Stomach smooth muscle (tissue), 2 donors: ENCODE data around the gene NCKIPSD.
A peak's percentile ranks its signal among the peaks of the same experiment; 100 is the strongest.

ENCODE experiments used
- H3K27ac ChIP-seq: one replicate; pipeline ENCODE4 v1.7.0; 2013; ENCODE audit warnings: mild to moderate bottlenecking, low read length, inconsistent platforms
- H3K27me3 ChIP-seq, 2 donors: one replicate each; pipeline ENCODE4 v1.7.0; 2013; ENCODE audit warnings: low read length in 2 of 2; ENCODE audit not compliant: insufficient read depth in 2 of 2, control insufficient read depth in 1 of 2
- H3K36me3 ChIP-seq, 2 donors: one replicate each; pipeline ENCODE4 v1.7.0; 2013; ENCODE audit warnings: low read length in 2 of 2; ENCODE audit not compliant: control insufficient read depth in 2 of 2, insufficient read depth in 2 of 2
- H3K4me1 ChIP-seq: one replicate; pipeline ENCODE4 v1.7.0; 2013; ENCODE audit warnings: low read length; ENCODE audit not compliant: control insufficient read depth, insufficient read depth
- H3K4me3 ChIP-seq, 2 donors: one replicate each; pipeline ENCODE4 v1.7.0; 2013; ENCODE audit warnings: low read length in 2 of 2
- H3K9ac ChIP-seq, 2 donors: one replicate each; pipeline ENCODE4 v1.7.0; 2013; ENCODE audit warnings: low read length in 2 of 2, mild to moderate bottlenecking in 1 of 2
- H3K9me3 ChIP-seq, 2 donors: one replicate each; pipeline ENCODE4 v1.7.0; 2013; ENCODE audit warnings: low read length in 2 of 2; ENCODE audit not compliant: control insufficient read depth in 2 of 2
- donor health status: healthy.
- donor health status: Pancreatic carcinoma.

NCKIPSD gene

GRCh38 chr3:48687220-48687678, 1.5 kb upstream of the NCKIPSD start:
- Histone ChIP-seq H3K9me3 (no peaks in the 10 kb centered on the region), H3K27me3 (no peaks in the 10 kb centered on the region), H3K36me3 (peaks cover 36 to 37% of the 10 kb centered on the region in 2 donors), H3K4me1 (peaks cover 46% of the 10 kb centered on the region), H3K27ac (peak overlapping the region; percentile 49), H3K4me3 (no peak overlapping the region), H3K9ac (no peak overlapping the region)

GRCh38 chr3:48686538-48687219, 964 bp upstream of the NCKIPSD start:
- Histone ChIP-seq H3K9ac (peak overlapping the region; percentile 84 to 94), H3K36me3 (peaks cover 39 to 40% of the 10 kb centered on the region in 2 donors), H3K4me3 (peak overlapping the region in 1 of 2 donors; percentile 95), H3K27me3 (no peaks in the 10 kb centered on the region), H3K4me1 (peaks cover 46% of the 10 kb centered on the region), H3K9me3 (no peaks in the 10 kb centered on the region), H3K27ac (peak overlapping the region; percentile 49)

- peak overlapping the region; percentile 93 to 95 for H3K4me3 ChIP-seq
- H3K4me1 ChIP-seq, result peaks cover 46% of the 10 kb centered on the region
- H3K9me3 ChIP-seq, result no peaks in the 10 kb centered on the region
- peak overlapping the region; percentile 46 for H3K27ac ChIP-seq
- H3K36me3 ChIP-seq, result peaks cover 38 to 46% of the 10 kb centered on the region in 2 donors
- peak overlapping the region; percentile 90 to 94 for H3K9ac ChIP-seq
- H3K27me3 ChIP-seq, result no peaks in the 10 kb centered on the region
These were observed 467 bp downstream of the NCKIPSD start for GRCh38 chr3:48685293-48685602.

GRCh38 chr3:48684480-48685143, 1.1 kb downstream of the NCKIPSD start:
- H3K4me3 ChIP-seq, result peak overlapping the region; percentile 33 to 95
- peak overlapping the region; percentile 52 to 58 for H3K9ac ChIP-seq
- H3K4me1 ChIP-seq, result peaks cover 46% of the 10 kb centered on the region
- H3K27ac ChIP-seq, result no peak overlapping the region
- no peaks in the 10 kb centered on the region for H3K9me3 ChIP-seq
- peaks cover 37 to 47% of the 10 kb centered on the region in 2 donors for H3K36me3 ChIP-seq
- H3K27me3 ChIP-seq, result no peaks in the 10 kb centered on the region

GRCh38 chr3:48684054-48684349, 1.7 kb downstream of the NCKIPSD start:
- peak overlapping the region; percentile 33 to 95 for H3K4me3 ChIP-seq
- no peak overlapping the region for H3K27ac ChIP-seq
- H3K4me1 ChIP-seq, result peaks cover 46% of the 10 kb centered on the region
- no peaks in the 10 kb centered on the region for H3K9me3 ChIP-seq
- H3K36me3 ChIP-seq, result peaks cover 37 to 46% of the 10 kb centered on the region in 2 donors
- peak overlapping the region; percentile 51 to 52 for H3K9ac ChIP-seq
- no peaks in the 10 kb centered on the region for H3K27me3 ChIP-seq

- no peaks in the 10 kb centered on the region for H3K9me3 ChIP-seq
- H3K4me1 ChIP-seq, result peaks cover 46% of the 10 kb centered on the region
- H3K27me3 ChIP-seq, result no peaks in the 10 kb centered on the region
- no peak overlapping the region for H3K27ac ChIP-seq
- peaks cover 33 to 45% of the 10 kb centered on the region in 2 donors for H3K36me3 ChIP-seq
- H3K4me3 ChIP-seq, result no peak overlapping the region
- H3K9ac ChIP-seq, result no peak overlapping the region
These were observed 2.9 kb downstream of the NCKIPSD start for GRCh38 chr3:48682786-48683185.

- Histone ChIP-seq H3K4me1 (peaks cover 39% of the 10 kb centered on the region), H3K36me3 (peaks cover 26 to 43% of the 10 kb centered on the region in 2 donors), H3K9ac (no peak overlapping the region)
These were observed 3.6 kb downstream of the NCKIPSD start for GRCh38 chr3:48681974-48682610.

GRCh38 chr3:48681541-48681880, 4.2 kb downstream of the NCKIPSD start:
- no peaks in the 10 kb centered on the region for H3K9me3 ChIP-seq
- no peaks in the 10 kb centered on the region for H3K27me3 ChIP-seq
- no peak overlapping the region for H3K9ac ChIP-seq
- peaks cover 34% of the 10 kb centered on the region for H3K4me1 ChIP-seq
- H3K36me3 ChIP-seq, result peaks cover 26 to 43% of the 10 kb centered on the region in 2 donors
- no peak overlapping the region for H3K4me3 ChIP-seq
- no peak overlapping the region for H3K27ac ChIP-seq

More at GRCh38 chr3:48681974-48682610, 3.6 kb downstream of the NCKIPSD start:
- Histone ChIP-seq H3K4me3 (no peak overlapping the region), H3K27ac (no peak overlapping the region), H3K9me3 (no peaks in the 10 kb centered on the region), H3K27me3 (no peaks in the 10 kb centered on the region)

GRCh38 chr3:48680811-48681540, 4.7 kb downstream of the NCKIPSD start:
- Histone ChIP-seq H3K36me3 (peaks cover 26 to 44% of the 10 kb centered on the region in 2 donors), H3K4me1 (peaks cover 28% of the 10 kb centered on the region), H3K9ac (no peak overlapping the region), H3K27me3 (no peaks in the 10 kb centered on the region), H3K4me3 (no peak overlapping the region), H3K9me3 (no peaks in the 10 kb centered on the region), H3K27ac (no peak overlapping the region)

- H3K4me1 ChIP-seq, result peaks cover 18% of the 10 kb centered on the region
These were observed 6.0 kb downstream of the NCKIPSD start for GRCh38 chr3:48679411-48680391.

More at GRCh38 chr3:48679411-48680391, 6.0 kb downstream of the NCKIPSD start:
- H3K27me3 ChIP-seq, result no peaks in the 10 kb centered on the region
- no peak overlapping the region for H3K9ac ChIP-seq
- H3K4me3 ChIP-seq, result no peak overlapping the region
- no peaks in the 10 kb centered on the region for H3K9me3 ChIP-seq
- H3K36me3 ChIP-seq, result peaks cover 26 to 46% of the 10 kb centered on the region in 2 donors
- H3K27ac ChIP-seq, result no peak overlapping the region
